ENCODE measurements around the gene PIN1.

The PIN1 gene

DNA sequence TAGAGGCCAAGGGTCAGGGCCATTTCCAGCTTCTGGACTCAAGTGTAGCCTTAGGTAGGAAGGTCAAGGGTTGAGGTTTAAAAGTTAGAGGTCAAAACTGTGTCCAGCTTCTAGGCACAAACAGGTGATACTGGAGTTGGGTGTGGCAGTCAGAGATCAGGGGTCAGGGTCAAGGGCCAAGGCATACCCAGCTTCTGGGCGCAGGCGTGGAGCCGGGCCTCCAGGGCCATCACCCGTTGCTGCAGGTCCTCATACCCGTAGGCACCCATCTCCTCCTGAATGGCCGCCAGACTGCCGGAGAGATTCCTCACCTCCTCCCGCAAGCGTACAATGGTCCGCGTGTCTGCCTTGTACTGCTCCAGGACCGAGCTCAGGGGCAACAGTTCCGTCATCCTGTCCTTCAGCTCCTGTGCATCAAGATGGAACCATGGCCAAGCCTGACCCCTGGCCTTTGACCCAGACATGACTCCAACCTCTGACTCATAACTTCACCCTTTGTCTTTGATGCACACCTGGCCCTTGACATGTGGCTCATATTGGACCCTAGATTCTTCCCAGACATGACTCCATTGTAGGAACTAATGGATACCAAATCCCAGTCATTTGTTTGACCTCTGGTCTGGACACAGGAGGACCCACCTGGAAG lies 22.1 kb downstream of the PIN1 start:
- DNase-seq (ENCODE audit: low read depth in 2 of 2): no peak

DNA sequence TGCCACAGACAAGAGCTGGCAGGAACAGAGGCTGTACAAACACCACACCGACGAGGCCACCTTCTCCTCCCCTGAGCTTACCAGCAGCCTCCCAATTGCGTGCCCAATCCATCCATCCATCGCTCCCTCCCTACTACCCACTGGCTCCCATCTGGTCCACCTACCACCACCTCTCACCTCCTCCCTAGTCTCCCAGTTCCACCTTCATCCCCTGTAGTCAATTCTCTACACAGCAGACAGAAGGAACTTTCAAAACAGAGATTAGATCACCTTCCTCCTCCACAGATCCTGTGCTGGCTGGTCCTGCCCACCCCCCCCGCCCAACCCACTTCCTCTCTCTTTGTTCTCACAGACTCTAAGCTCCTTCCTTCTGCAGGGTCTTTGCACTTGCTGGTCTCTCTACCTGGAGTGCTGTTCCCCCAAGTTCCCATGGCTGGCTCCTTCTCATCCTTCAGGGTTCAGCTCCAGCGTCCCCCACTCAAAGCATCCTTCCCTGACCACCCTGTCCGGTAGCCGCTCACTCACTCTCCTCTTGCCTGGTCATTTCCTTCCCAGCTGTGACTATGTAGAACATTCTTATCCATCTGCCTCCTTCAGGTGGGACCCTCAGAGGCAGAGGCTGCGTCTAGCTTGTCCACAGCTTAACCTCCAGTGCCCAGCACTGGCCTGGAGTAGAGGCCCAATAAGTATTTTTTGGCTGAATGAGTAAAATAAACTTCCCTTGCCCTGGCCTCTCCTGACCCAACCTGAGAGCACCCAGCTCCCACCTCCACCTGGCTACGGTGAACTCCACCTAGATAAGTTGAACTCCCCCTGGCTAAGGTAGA lies 23.0 kb downstream of the PIN1 start:
- DNase-seq (ENCODE audit: low read depth in 2 of 2): no peak

DNA sequence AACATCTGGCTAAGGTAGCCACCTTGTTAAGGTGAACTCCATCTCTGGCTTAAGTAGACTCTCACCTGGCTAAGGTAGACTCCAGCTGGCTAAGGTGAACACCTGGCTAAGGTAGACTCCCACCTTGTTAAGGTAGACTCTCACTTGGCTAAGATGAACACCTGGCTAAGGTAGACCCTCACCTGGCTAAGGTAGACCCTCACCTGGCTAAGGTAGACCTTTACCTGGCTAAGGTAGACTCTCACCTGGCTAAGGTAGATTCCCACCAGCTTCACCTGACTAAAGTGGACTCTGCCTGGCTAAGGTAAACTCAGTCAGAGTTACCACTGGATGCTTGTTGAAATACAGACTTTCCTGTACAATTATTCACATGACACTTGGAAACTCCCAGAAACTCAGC lies 23.6 kb downstream of the PIN1 start:
- DNase-seq (ENCODE audit: low read depth in 2 of 2): no peak

DNA sequence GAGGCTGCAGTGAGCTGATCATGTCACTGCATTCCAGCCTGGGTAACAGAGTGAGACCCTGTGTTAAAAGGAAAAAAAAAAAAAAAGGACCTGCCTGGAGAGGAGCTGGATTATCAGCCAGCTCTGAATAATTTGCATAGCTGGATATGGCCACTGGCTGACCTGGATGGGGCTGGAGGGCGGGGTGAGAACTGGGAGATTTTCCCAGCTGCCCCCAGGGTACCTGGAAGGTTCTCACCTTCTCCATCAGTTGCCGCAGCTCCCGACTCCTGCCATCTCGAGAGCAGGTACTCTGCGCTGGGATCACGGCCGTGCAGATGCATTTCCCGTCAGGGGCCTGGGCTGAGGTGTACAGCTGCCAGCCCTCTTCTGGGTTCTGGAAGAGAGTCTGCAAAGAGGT lies 25.3 kb downstream of the PIN1 start:
- no peak for DNase-seq (ENCODE audit: low read depth in 2 of 2)

DNA sequence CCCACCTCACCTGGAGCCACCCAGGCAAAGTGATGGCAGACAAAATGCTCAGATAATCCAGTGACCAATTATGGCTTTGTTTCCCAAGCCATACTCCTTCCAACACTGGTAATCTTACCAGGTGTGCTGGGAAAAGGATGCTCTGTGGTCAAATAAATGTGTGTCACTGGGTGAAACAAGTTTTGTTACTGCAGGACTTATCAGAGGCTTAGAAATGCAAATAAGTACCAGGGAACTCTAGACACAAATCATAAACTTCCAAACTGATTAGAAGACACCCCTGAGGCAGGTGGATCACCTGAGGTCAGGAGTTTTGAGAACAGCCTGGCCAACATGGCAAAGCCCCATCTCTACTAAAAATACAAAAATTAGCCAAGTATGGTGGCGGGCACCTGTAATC lies 26.4 kb downstream of the PIN1 start:
- DNase-seq (ENCODE audit: low read depth in 2 of 2): no peak

DNA sequence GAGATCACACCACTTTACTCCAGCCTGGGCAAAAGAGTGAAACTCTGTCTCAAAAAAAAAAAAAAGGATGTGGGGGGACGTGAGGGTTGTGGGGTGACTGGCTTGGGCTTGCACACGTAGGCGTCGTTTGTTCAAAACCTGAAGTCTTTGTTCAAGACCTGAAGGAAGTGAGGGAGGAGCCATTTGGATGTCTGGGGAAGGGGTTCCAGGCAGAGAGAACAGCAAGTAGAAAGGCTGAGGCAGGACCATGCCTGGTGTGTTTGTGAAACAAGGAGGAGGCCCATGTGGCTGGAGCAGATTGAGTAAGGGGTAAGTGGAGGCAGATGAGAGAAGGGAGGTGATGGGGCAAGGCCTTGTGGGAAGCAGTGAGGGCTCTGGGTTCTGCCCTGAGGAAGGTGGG lies 27.8 kb downstream of the PIN1 start:
- no peak for DNase-seq (ENCODE audit: low read depth in 2 of 2)

DNA sequence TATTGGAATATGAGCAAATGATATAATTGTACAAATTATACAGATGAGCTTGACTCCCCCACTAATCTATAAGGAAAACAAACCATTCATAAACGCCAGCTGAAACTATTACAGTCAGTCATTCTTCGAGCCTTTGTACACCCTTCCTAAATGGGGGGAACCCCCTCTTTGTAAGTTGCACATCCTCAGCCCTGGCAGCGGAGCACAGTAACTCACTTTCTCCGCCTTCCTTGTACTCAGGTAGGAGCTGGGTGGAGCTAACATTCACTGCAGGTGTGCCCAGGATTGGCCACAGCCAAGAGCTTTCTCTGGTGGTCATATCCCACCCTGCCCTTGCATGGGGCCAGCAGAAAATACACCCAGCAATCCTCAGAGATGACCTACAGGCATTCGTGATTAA lies 28.6 kb downstream of the PIN1 start:
- no peak for DNase-seq (ENCODE audit: low read depth in 2 of 2)

DNA sequence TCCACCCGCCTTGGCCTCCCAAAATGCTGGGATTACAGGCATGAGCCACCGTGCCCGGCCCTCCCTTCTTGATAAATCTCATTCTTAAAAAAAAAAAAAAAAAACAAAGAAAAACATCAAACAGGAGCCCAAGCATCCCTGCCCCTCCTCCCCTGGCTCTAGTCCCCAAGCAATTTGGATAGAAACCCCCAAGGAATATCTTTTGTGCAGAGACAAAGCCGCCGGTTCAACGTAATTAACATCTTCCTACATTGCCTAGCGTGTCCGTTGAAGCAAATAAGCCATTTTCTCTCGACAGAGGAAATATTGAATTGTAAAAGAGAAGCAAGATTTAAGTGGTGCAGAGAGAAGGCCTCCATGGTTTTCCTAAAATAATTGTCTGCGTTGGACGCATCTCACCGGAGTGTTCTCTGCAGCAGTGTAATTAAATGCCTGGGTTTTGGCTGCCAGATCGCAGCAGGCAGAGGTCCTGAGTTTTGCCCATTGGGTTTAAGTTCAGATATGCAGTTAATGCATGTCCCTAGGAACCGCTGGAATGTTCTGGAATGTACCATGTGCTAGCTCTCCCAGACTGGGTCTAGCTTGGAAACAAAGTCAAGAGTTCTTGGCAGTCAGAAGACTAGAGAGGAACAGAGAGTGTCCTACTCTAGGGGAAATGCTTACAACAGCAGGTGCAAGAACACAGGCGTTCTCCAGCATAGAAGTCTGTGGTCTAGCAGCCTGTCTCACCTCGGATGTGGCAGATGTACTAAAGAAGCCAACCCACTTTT lies 30.8 kb downstream of the PIN1 start:
- DNase-seq (ENCODE audit: low read depth in 2 of 2): no peak

DNA sequence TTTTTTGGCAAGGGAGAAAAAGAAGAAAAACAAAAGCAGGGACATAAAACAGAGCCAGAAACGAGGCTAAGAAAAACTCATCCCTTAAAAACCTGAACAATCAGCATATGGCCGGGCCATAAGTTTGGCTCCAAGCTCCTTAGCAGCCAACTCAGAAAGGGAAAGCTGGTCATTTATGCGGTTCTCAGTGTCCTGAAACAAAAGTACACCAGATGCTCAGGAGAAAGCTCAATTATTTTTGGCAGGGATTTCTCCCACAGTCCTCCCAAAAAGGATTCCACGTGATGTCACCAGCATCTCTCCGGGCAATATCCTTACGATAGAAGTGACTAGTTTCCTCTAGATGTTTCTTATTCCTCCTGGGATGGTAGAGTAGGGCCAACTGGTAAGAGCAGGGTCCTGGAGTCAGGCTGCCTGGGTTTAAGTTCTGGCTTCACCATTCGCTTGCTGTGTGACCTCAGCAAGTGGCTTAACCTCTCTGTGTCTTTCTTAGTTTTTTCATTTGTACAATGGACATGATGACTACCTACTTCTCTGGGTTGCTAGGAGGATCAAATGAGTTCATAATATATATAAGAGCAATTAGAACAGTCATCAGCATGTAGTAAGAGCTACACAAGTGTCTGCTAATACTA lies 34.0 kb downstream of the PIN1 start:
- DNase-seq (ENCODE audit: low read depth in 2 of 2): no peak

DNA sequence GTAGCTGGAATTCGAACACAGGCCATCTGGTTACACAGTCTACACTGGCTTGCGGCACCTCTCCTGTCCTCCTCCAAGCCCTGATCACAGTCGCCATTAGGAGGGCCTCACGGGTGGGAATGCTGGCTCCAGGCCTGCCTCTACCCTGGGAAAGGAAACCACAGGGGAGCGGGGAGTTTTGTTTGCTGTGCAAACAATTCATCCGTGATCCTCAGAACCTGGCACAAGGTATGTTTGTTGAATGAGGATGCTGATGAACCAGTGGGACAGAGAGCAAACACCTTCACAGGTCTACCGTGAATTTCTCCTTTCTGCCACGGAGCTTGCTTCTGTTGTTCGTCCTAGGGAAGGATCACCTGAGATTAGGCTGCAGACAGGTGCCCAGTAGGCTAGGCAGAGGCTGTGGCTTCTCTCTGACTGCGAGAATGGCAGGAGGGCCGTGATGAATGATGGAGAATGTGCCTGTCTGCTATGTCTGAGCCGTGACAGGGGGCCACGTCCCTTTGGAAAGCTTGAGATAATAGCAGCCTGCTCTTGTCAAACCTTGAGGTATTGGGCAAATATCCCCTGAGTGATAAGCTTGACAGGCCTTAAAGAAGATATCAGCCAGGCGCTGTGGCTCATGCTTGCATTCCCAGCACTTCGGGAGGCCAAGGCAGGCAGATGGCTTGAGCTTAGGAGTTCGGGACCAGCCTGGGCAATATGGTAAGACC lies 36.7 kb downstream of the PIN1 start:
- DNase-seq (ENCODE audit: low read depth in 2 of 2): no peak

DNA sequence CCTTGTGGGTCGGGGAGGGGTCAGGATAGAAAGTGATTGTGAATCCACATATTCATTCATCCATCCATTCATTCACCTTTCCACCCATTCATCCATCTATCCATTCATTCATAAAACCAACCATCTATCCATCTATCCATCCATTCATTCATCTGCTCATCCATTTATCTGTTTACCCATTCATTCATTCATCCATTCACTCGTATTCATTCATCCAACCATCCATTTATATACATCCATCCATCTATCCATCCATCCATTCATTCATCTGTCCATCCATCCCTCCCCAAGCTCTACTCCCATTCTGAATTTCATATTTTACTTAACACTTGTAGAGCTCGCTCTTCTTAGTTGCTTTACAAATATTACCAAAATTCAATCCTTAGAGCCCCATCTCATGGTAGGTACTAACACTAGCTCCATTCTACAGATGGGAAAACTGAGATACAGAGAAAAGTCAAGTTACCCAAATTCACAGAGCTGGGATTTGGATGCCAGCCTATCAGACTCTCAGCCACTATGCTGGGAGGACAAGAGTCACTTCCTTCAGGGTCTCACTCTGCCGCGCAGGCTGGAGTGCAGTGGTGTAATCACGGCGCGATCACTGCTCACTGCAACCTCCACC lies 37.6 kb downstream of the PIN1 start:
- no peak for DNase-seq (ENCODE audit: low read depth in 2 of 2)

DNA sequence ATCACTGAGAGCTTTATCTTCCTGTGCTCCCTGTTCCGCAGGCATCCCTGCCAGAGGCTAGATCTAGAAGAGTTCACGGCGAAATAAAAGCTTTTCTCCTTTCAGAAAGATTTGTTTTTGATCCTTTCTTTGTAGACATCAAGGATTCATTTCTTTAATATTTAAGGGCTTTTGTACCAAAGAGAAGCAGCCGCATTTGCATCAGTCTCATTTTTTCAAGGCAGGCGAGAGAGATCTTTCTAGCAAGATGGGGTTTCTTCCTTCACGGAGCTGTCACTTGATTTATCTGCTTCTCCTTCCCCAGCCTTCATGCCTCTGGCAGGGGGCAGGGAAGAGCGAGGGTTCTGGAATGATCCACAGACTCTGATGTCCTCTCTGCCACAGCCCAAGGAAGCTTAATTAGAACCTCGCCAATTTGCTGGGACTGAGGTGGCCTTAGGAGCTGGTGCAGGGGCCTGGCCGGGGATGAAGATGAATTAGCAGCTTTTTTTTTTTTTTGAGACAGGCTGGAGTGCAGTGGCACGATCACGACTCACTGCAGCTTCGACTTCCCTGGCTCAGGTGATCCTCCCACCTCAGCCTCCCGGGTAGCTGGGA lies 40.0 kb downstream of the PIN1 start:
- no peak for DNase-seq (ENCODE audit: low read depth in 2 of 2)

DNA sequence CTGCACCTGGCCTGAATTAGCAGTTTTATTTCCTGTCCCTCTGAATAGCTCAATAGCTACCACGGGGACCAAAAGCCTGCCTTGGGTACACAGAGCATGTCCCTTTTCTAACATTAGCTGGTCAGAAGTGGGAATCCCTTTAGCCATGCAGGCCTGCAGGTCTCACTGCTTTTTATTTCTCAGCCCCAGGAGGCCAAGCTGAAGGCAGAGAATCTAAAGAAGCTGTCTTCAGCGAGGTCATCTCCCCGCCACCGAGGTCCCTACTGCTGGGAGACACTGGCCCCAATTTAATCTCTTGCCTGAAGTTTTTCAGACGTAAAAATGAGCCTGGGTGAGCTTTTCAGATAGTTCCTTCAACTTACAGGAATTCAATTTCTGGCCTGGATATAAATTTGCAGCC lies 40.7 kb downstream of the PIN1 start:
- DNase-seq (ENCODE audit: low read depth in 2 of 2): no peak

DNA sequence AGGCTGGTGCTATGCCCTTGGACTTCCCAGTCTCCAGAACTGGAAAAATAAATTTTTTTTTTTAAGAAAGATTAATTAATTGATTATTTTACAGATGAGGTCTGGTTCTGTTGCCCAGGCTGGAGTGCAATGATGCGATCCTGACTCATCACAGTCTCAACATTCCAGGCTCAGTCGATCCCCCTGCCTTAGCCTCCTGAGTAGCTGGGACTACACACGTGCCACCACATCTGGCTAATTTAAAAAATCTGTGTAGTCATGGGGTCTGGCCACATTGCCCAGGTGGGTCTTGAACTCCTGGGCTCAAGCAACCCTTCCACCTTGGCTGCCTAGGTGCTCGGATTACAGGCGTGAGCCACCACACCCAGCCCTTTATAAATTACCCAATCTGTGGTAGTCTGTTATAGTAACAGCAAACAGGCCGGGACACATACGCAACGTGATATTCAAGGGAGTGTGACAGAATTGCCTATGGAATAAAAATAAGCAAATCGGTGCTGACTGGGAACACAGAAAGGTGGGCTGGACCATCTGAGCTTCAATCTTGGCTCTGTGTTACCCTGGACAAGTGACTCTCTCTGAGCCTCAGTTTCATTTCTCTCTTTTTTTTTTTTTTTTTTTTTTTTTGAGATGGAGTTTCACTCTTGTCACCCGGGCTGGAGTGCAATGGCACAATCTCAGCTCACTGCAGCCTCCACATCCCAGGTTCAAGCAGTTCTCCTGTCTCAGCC lies 42.8 kb downstream of the PIN1 start:
- no peak for DNase-seq (ENCODE audit: low read depth in 2 of 2)

DNA sequence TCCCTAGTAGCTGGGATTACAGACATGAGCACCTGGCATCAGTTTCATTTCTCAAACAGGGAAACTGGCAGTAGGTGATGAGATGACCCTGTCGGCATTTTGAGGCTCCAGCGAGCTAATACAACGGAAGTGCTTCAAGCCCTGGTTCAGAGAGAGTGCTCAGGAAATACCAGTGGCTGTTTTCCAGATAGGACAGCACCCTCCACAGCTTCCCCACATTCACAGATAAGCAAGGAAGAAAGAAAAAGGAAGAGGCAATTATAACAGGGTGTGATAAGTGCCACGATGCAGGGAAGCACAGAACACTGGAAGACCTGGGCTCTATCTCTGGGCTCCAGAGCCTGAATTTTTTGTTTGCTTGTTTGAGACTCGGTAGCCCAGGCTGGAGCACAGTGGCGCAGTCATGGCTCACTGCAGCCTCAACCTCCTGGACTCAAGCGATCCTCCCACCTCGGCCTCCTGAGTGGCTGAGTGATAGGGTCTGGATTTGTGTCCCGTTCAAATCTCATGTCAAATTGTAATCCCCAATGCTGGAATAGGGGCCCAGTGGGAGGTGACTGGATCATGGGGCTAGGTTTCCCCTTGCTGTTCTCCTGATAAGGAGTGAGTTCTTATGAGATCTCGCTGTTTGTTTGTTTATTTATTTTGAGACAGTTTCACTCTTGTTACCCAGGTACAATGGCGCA lies 43.5 kb downstream of the PIN1 start:
- no peak for DNase-seq (ENCODE audit: low read depth in 2 of 2)

DNA sequence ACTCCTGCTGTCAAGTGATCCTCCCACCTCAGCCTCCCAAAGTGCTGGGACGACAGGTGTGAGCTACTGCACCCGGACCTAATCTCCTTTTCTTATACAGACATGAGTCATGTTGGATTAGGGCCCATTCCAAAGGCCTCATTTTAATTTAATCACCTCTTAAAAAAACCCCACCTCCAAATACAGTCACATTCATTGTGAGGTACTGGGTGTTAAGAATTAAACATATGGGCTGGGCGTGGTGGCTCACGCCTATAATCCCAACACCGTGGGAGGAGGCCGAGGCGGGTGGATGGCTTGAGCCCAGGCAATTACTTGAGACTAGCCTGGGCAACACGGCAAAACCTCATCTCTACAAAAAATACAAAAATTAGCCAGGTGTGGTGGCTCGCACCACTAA lies 46.6 kb downstream of the PIN1 start:
- DNase-seq (ENCODE audit: low read depth in 2 of 2): no peak

DNA sequence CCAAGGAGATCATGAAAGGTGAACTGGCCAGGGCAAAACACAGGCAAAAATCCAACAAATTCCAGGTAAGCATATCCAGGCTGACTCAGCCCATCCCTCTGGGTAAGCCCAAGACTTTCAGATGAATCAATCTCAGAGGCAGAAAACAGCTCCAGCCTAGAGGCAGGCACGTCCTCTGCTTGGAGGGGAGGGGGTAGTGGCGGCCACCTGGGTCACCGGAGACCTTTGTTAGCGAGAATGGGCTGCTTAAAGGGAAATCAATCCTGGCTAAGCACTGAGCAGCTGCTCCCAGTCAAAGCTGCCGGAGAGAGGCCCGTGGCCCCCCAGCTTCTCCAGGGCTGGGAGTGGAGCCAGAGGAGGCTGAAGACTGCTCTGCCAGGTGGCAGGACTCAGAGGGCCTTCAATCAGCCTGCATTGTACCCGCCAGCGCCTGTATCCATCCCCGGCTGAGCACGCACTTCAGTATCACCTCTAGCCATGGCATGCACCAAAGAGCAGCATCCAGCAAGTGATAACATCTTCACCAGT lies 48.2 kb downstream of the PIN1 start:
- no peak for DNase-seq (ENCODE audit: low read depth in 2 of 2)

DNA sequence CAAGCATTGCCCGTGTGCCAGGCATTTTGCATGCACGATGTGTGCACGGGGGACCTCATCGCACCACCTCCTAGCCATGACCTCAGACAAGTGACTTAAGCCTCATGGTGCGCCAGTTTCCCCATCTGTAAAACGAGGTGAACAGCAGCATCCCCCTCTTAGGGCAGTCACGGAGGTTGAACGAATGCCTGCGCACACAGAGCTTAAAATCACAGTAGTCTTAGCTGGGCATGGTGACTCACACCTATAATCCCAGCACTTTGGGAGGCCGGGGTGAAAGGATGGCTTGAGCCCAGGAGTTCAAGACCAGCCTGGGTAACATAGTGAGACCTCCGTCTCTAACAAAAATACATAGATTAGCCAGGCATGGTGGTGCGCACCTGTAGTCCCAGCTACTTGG lies 48.6 kb downstream of the PIN1 start:
- no peak for DNase-seq (ENCODE audit: low read depth in 2 of 2)

DNA sequence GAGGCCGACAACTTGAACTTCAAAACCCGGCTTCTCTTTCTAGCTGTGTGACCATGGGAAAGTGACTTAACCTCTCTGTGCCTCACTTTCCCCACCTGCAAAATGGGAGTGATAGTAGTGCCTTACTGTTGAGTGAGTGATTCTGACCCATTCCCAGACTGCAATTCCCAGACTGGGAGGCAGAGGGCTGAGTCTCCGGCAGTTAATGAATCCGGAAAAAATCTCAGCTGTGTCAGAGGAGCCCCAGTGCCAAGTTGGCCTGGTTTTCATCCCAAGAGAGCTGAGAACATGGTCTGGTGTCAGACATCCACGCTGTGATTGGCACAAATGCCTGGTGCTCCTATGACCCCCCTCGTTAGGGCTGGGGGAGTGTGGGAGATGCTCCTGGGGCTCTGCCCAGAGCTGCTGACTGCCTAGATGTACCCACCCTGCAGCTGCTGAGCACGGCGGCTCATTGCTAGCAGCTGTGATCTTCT lies 50.0 kb downstream of the PIN1 start:
- no peak for DNase-seq (ENCODE audit: low read depth in 2 of 2)
